K562 (cell line): ENCODE data around the gene CCDC183. TPM values are rescaled to one million over a fixed set of nuclear protein-coding genes. Genes with fewer than 3 reads are reported as not detected.

ENCODE experiments used
- ARID4B ChIP-seq: sonication (generic); formaldehyde crosslinking; IDR thresholded peaks from 2 replicates; pipeline ENCODE4 v1.8.0; 2022; ENCODE audit warnings: mild to moderate bottlenecking, missing genetic modification reagents
- CBFA2T3 ChIP-seq: fragments of 450-650 bp; IDR thresholded peaks from 2 replicates; pipeline ENCODE4 v1.6.1; 2017
- CTBP1 ChIP-seq: fragments of 450-650 bp; IDR thresholded peaks from 2 replicates; pipeline ENCODE4 v1.6.1; 2016; ENCODE audit warnings: borderline replicate concordance
- ESRRA ChIP-seq: fragments of 450-650 bp; IDR thresholded peaks from 2 replicates; pipeline ENCODE4 v1.6.1; 2014; ENCODE audit warnings: low read depth, mild to moderate bottlenecking, moderate library complexity, borderline replicate concordance
- FIP1L1 ChIP-seq: fragments of 200-400 bp; formaldehyde crosslinking; IDR thresholded peaks from 2 replicates; pipeline ENCODE4 v1.6.1; 2018; ENCODE audit warnings: mild to moderate bottlenecking, low read depth, low read length; ENCODE audit not compliant: poor library complexity, severe bottlenecking
- FOXK1 ChIP-seq: sonication (generic); formaldehyde crosslinking; IDR thresholded peaks from 2 replicates; pipeline ENCODE4 v1.8.0; 2022; ENCODE audit warnings: missing genetic modification reagents, mild to moderate bottlenecking, borderline replicate concordance
- HMGN3 ChIP-seq: IDR thresholded peaks from 2 replicates; pipeline ENCODE4 v1.6.1; 2011; ENCODE audit warnings: borderline replicate concordance, low read depth, mild to moderate bottlenecking, mixed read lengths, low read length; ENCODE audit not compliant: insufficient read length; ENCODE audit errors: extremely low read depth
- MCM3 ChIP-seq: fragments of 450-650 bp; IDR thresholded peaks from 2 replicates; pipeline ENCODE4 v1.6.1; 2016
- MYC ChIP-seq, 2 experiments: fragments of 250-450 bp in 1 of 2; sonication (Bioruptor Pico) in 1 of 2; IDR thresholded peaks; 2 replicates each; pipeline versions ENCODE4 v1.5.1 to v1.6.1; 2012 to 2021; ENCODE audit warnings: low read depth in 2 of 2, borderline replicate concordance in 1 of 2, improper control_type of control experiment in 1 of 2, low read length in 1 of 2, mild to moderate bottlenecking in 1 of 2, moderate library complexity in 1 of 2
- POLR2A ChIP-seq: fragments of 450-650 bp; conservative IDR thresholded peaks from 2 replicates; pipeline ENCODE4 v1.6.1; 2016
- PRMT5 ChIP-seq: sonication (generic); formaldehyde crosslinking; IDR thresholded peaks from 2 replicates; pipeline ENCODE4 v1.5.0; 2020; ENCODE audit warnings: missing genetic modification reagents
- SIN3A ChIP-seq, 2 experiments: fragments of 150-350 bp in 1 of 2; IDR thresholded peaks; 2 replicates each; pipeline ENCODE4 v1.6.1; 2011 to 2016; ENCODE audit warnings: borderline replicate concordance in 2 of 2, low read depth in 2 of 2, low read length in 2 of 2, mild to moderate bottlenecking in 2 of 2, moderate library complexity in 2 of 2; ENCODE audit not compliant: control insufficient read depth in 1 of 2
- TEAD4 ChIP-seq, 2 experiments: sonication (generic) in 1 of 2; formaldehyde crosslinking in 1 of 2; IDR thresholded peaks; 2 replicates each; pipeline versions ENCODE4 v1.6.1 to v1.8.0; 2012 to 2022; ENCODE audit warnings: borderline replicate concordance in 1 of 2, inconsistent platforms in 1 of 2, low read length in 1 of 2, mild to moderate bottlenecking in 1 of 2, missing genetic modification reagents in 1 of 2
- THAP12 ChIP-seq: fragments of 250-450 bp; sonication (Bioruptor Pico); IDR thresholded peaks from 2 replicates; pipeline ENCODE4 v1.9.0; 2021; ENCODE audit warnings: mild to moderate bottlenecking, inconsistent platforms
- XRCC3 ChIP-seq: fragments of 450-650 bp; IDR thresholded peaks from 2 replicates; pipeline ENCODE4 v1.6.1; 2017; ENCODE audit warnings: mild to moderate bottlenecking, moderate library complexity
- ZNF282 ChIP-seq: sonication (generic); formaldehyde crosslinking; IDR thresholded peaks from 2 replicates; pipeline ENCODE4 v1.8.1; 2023; ENCODE audit warnings: missing genetic modification reagents
- ZNF311 ChIP-seq: fragments of 250-450 bp; sonication (Bioruptor Pico); IDR thresholded peaks from 2 replicates; pipeline ENCODE4 v1.4.0; 2020; ENCODE audit warnings: mild to moderate bottlenecking, moderate library complexity
- ZNF639 ChIP-seq, 2 experiments: fragments of 200-800 bp in 1 of 2; sonication (Bioruptor generic) in 1 of 2; sonication (generic) in 1 of 2; formaldehyde crosslinking in 1 of 2; IDR thresholded peaks in 1 of 2; conservative IDR thresholded peaks in 1 of 2; 2 replicates each; pipeline versions ENCODE4 v1.5.0 to v1.6.1; 2016 to 2020; ENCODE audit warnings: missing compliant biosample characterization in 1 of 2, missing genetic modification characterization in 1 of 2, missing genetic modification reagents in 1 of 2
- ZNF764 ChIP-seq: fragments of 250-450 bp; sonication (Bioruptor Pico); IDR thresholded peaks from 2 replicates; pipeline ENCODE4 v1.4.0; 2020; ENCODE audit warnings: low read depth, mild to moderate bottlenecking, moderate library complexity
- polyA plus RNA-seq, 8 experiments: library from polyadenylated mRNA; depleted of rRNA in 4 of 8; stranded (reverse) in 5 of 8; unstranded in 3 of 8; fragments of >200 nt; fragmentation: Nextera tagmentation in 2 of 8; fragmentation: Illumina TruSeq in 1 of 8; extraction: Ambion mirVana in 2 of 8; extraction: Trizol in 1 of 8; gene quantifications; 2 replicates each; pipeline versions ENCODE4 v1.2.1 to v1.2.3, GENCODE V29; 2011 to 2014; ENCODE audit warnings: inconsistent platforms in 1 of 8, missing spikeins in 1 of 8
- total RNA-seq, 7 experiments: library from RNA; depleted of rRNA in 6 of 7; stranded (reverse); fragments of >200 nt in 6 of 7; fragmentation: Illumina TruSeq in 2 of 7; extraction: Trizol in 2 of 7; gene quantifications; 2 replicates each; pipeline versions ENCODE4 v1.2.1 to v1.2.3, GENCODE V29; 2011 to 2021; ENCODE audit warnings: low replicate concordance in 1 of 7

The CCDC183 gene
- total and polyA plus RNA-seq, 9 of the 15 experiments (the other 6 are each of a cell fraction or from before 2014, with no cell fraction given) = 0.21 to 0.60 (median 0.29) TPM; not detected in 4

- peak; percentile 46 for TF ChIP-seq MYC (IDR thresholded peaks at IDR 0.05; ENCODE audit: low read depth, low read length)
- peak; percentile 87; the same call in 1 of the 2 replicates for TF ChIP-seq MYC (CRISPR knock-in tag; IDR thresholded peaks at IDR 0.05; ENCODE audit: borderline replicate concordance, low read depth)
- no peak for TF ChIP-seq ZNF639 (CRISPR knock-in tag; conservative IDR thresholded peaks at IDR 0.05 in 1 of 2, IDR thresholded peaks at IDR 0.05 in 1 of 2)
- peak; percentile 27 for TF ChIP-seq HMGN3
- TF ChIP-seq TEAD4 (IDR thresholded peaks at IDR 0.05; ENCODE audit: low read length) = peak; percentile 31; the same call in 1 of the 2 replicates
- TF ChIP-seq TEAD4 (CRISPR knock-in tag; IDR thresholded peaks at IDR 0.05; ENCODE audit: borderline replicate concordance) = no peak
- TF ChIP-seq FOXK1 (CRISPR knock-in tag) = peak; percentile 61; the same call in 1 of the 2 replicates
- peak; percentile 29 for TF ChIP-seq FIP1L1
- TF ChIP-seq ESRRA = peak; percentile 79; the same call in 1 of the 2 replicates
- TF ChIP-seq MCM3 = no peak
- TF ChIP-seq ZNF764 (CRISPR knock-in tag) = no peak
- peak; percentile 62; the same call in 1 of the 2 replicates for TF ChIP-seq THAP12 (CRISPR knock-in tag)
- no peak for TF ChIP-seq CBFA2T3
- TF ChIP-seq XRCC3 = no peak
- peak; percentile 85 for TF ChIP-seq CTBP1
- TF ChIP-seq ZNF282 (CRISPR knock-in tag) = 0 out of 2 replicates have a peak, but pooled peaks have one; percentile 38
- TF ChIP-seq ZNF311 (CRISPR knock-in tag) = no peak
- TF ChIP-seq SIN3A (IDR thresholded peaks at IDR 0.05; ENCODE audit: borderline replicate concordance in 2 of 2, control insufficient read depth in 1 of 2, low read depth in 2 of 2, low read length in 2 of 2) = peak; percentile 13 to 15; a peak in 2 of 4 replicates
- TF ChIP-seq ARID4B (CRISPR knock-in tag) = peak; percentile 88
- peak; percentile 83 for TF ChIP-seq POLR2A
- TF ChIP-seq PRMT5 (CRISPR knock-in tag) = no peak
Measured at GRCh38 chr9:136847826-136848392, 51.8 kb downstream of the CCDC183 start (continued).
